ENCODE data around the gene AAK1. TPM values are rescaled to one million over a fixed set of nuclear protein-coding genes. Genes with fewer than 3 reads are reported as not detected.
"Not testable (repeated sequence)": the region's sequence is repeated elsewhere in the genome, so short reads cannot be mapped to it uniquely, and the experiment has no call there.

Gene AAK1
- total RNA-seq, 1 experiment from 2014 or later: 6.8 TPM

DNA sequence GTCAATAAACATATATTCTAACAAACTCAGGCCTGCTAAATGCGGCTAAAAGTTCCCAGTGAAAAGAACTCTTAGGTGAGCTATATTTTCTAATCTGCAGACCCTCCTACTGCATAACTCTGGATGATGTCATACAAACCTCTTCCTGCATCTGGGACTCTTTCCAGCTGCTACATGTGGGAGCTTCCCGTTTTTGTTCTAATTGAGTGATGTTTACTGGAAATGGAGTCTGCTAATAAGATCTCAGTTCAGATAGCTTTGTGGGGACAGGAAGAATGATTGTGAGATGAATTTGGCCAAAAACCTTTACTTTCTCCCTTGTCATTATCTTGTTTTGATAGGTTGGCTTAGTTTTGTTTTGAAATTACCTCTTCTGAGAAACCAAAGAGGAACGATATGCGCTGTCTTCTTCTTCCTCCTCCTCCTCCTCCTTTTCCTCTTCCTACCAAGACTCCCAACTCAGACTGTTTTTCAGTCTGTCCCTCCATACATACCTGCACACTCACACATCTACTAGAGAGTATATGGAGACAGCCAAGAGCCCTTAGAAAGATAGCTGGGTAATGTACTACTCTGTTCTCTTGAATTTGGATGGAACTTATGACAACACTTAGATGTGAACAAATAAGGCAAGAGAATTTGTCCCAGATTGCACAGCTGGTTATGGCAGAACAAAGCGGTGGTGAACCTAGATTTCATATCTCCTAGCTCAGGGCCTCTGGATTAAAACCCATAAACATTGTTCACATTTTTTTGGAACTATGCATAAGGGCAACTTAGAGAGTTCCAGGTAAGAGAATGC lies 39.8 kb upstream of the AAK1 start:
- Histone ChIP-seq H2AFZ (ENCODE audit: low read length) (no peak overlapping the region), H3K27me3 (ENCODE audit: low read length) (no peaks in the 10 kb centered on the region), H3K79me2 (ENCODE audit: low read length) (no peaks in the 10 kb centered on the region), H3K36me3 (ENCODE audit: insufficient read depth, low read length) (no peaks in the 10 kb centered on the region), H3K27ac (ENCODE audit: low read length) (no peak overlapping the region), H4K20me1 (ENCODE audit: insufficient read depth, low read depth, low read length) (no peaks in the 10 kb centered on the region), H3K4me3 (ENCODE audit: low read length) (no peak overlapping the region), H3K9me3 (ENCODE audit: low read length) (no peaks in the 10 kb centered on the region), H3K4me2 (ENCODE audit: low read depth, low read length, poor library complexity, severe bottlenecking) (no peak overlapping the region), H3K9ac (ENCODE audit: low read length) (no peak overlapping the region), H3K9me2 (replicated peaks; ENCODE audit: insufficient read depth, low read length) (no peaks in the 10 kb centered on the region), H3K4me1 (ENCODE audit: low read length) (no peaks in the 10 kb centered on the region)
- DNase-seq: no peak

DNA sequence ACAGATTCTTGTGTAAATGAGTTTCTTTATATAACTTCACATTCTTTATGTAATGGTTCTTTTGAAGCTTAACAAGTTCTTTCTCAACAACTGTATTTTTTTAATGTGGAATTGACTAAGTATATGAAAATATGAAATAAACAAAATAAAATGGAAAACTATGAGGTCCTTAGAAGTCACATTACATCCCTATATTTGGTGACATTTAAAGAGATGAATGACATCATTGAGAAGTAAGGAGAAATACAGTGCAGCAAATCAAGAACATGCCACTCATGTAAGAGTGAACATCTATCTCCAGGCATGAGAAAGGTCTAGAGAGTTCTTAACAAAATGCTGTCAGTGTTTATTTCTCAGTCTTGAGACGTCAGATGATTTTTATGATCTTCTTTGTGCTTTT lies 39.0 kb upstream of the AAK1 start:
- H3K27me3 ChIP-seq (ENCODE audit: low read length): no peaks in the 10 kb centered on the region
- H3K36me3 ChIP-seq (ENCODE audit: insufficient read depth, low read length): no peaks in the 10 kb centered on the region
- no peaks in the 10 kb centered on the region for H3K4me1 ChIP-seq (ENCODE audit: low read length)
- DNase-seq: no peak
- no peaks in the 10 kb centered on the region for H3K9me3 ChIP-seq (ENCODE audit: low read length)
- H4K20me1 ChIP-seq (ENCODE audit: insufficient read depth, low read depth, low read length): no peaks in the 10 kb centered on the region
- H3K9me2 ChIP-seq (replicated peaks; ENCODE audit: insufficient read depth, low read length): no peaks in the 10 kb centered on the region
- H3K9ac ChIP-seq (ENCODE audit: low read length): no peak overlapping the region
- no peak overlapping the region for H3K4me2 ChIP-seq (ENCODE audit: low read depth, low read length, poor library complexity, severe bottlenecking)
- no peaks in the 10 kb centered on the region for H3K79me2 ChIP-seq (ENCODE audit: low read length)
- H3K4me3 ChIP-seq (ENCODE audit: low read length): no peak overlapping the region
- no peak overlapping the region for H2AFZ ChIP-seq (ENCODE audit: low read length)
- no peak overlapping the region for H3K27ac ChIP-seq (ENCODE audit: low read length)

- Histone ChIP-seq H3K36me3 (ENCODE audit: insufficient read depth, low read length) (no peaks in the 10 kb centered on the region), H3K4me1 (ENCODE audit: low read length) (no peaks in the 10 kb centered on the region), H4K20me1 (ENCODE audit: insufficient read depth, low read depth, low read length) (no peaks in the 10 kb centered on the region), H3K79me2 (ENCODE audit: low read length) (no peaks in the 10 kb centered on the region), H3K9ac (ENCODE audit: low read length) (no peak overlapping the region), H3K27ac (ENCODE audit: low read length) (no peak overlapping the region), H3K4me2 (ENCODE audit: low read depth, low read length, poor library complexity, severe bottlenecking) (no peak overlapping the region), H3K4me3 (ENCODE audit: low read length) (no peak overlapping the region), H2AFZ (ENCODE audit: low read length) (no peak overlapping the region), H3K9me3 (ENCODE audit: low read length) (no peaks in the 10 kb centered on the region), H3K27me3 (ENCODE audit: low read length) (no peaks in the 10 kb centered on the region), H3K9me2 (replicated peaks; ENCODE audit: insufficient read depth, low read length) (no peaks in the 10 kb centered on the region)
- DNase-seq: no peak
Measured at GRCh38 chr2:69680001-69680675, 36.6 kb upstream of the AAK1 start.

DNA sequence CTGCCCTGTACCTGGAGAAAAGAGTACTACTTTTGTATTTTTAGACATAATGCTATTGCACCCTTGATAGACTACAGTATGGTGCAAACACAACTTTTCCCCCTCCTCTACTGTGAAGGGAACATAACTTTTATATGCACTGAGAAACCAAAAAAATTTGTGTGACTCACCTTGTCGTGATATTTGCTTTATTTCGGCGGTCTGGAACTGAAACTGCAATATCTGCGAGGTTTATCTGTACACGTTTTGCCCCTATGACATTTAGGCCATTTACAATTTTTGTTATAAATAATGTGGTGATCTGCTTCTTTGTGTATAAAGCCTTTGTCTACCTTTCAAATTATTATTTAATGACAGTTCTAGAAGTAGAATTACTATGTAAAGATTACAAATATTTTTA lies 34.4 kb upstream of the AAK1 start:
- no peak overlapping the region for H3K9ac ChIP-seq (ENCODE audit: low read length)
- H3K27me3 ChIP-seq (ENCODE audit: low read length): no peaks in the 10 kb centered on the region
- H3K4me2 ChIP-seq (ENCODE audit: low read depth, low read length, poor library complexity, severe bottlenecking): no peak overlapping the region
- no peaks in the 10 kb centered on the region for H3K9me2 ChIP-seq (replicated peaks; ENCODE audit: insufficient read depth, low read length)
- H4K20me1 ChIP-seq (ENCODE audit: insufficient read depth, low read depth, low read length): no peaks in the 10 kb centered on the region
- DNase-seq: no peak
- H2AFZ ChIP-seq (ENCODE audit: low read length): no peak overlapping the region
- H3K4me3 ChIP-seq (ENCODE audit: low read length): no peak overlapping the region
- H3K79me2 ChIP-seq (ENCODE audit: low read length): no peaks in the 10 kb centered on the region
- no peak overlapping the region for H3K27ac ChIP-seq (ENCODE audit: low read length)
- H3K36me3 ChIP-seq (ENCODE audit: insufficient read depth, low read length): no peaks in the 10 kb centered on the region
- no peaks in the 10 kb centered on the region for H3K9me3 ChIP-seq (ENCODE audit: low read length)
- H3K4me1 ChIP-seq (ENCODE audit: low read length): no peaks in the 10 kb centered on the region

DNA sequence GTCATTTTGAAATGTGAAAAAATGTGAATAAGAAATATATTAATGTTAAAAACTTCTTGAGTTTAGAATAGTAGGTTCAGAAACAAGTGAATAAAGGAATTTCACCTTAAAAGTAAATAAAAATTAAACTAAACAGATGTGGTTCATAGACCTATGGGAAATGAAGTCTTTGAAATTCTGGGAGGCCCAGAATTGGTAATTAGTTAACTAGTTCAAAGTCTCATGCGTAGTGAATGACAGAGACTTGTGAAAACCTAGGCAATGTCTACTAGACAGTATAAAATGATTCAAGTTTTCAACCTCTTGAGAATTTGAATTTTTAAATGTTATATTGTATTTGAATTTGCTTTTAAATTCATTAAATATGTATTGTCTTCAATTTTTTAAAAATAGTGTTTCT lies 32.6 kb upstream of the AAK1 start:
- no peak for DNase-seq
- H3K4me2 ChIP-seq (ENCODE audit: low read depth, low read length, poor library complexity, severe bottlenecking): no peak overlapping the region

GRCh38 chr2:69674316-69674670 lies 30.8 kb upstream of the AAK1 start:
- no peaks in the 10 kb centered on the region for H3K36me3 ChIP-seq (ENCODE audit: insufficient read depth, low read length)
- H2AFZ ChIP-seq (ENCODE audit: low read length): no peak overlapping the region
- no peak overlapping the region for H3K4me3 ChIP-seq (ENCODE audit: low read length)
- H3K4me2 ChIP-seq (ENCODE audit: low read depth, low read length, poor library complexity, severe bottlenecking): no peak overlapping the region
- no peak overlapping the region for H3K9ac ChIP-seq (ENCODE audit: low read length)
- no peaks in the 10 kb centered on the region for H4K20me1 ChIP-seq (ENCODE audit: insufficient read depth, low read depth, low read length)
- DNase-seq: no peak
- no peaks in the 10 kb centered on the region for H3K9me3 ChIP-seq (ENCODE audit: low read length)
- no peaks in the 10 kb centered on the region for H3K79me2 ChIP-seq (ENCODE audit: low read length)
- no peaks in the 10 kb centered on the region for H3K27me3 ChIP-seq (ENCODE audit: low read length)
- H3K9me2 ChIP-seq (replicated peaks; ENCODE audit: insufficient read depth, low read length): no peaks in the 10 kb centered on the region
- H3K4me1 ChIP-seq (ENCODE audit: low read length): no peaks in the 10 kb centered on the region
- H3K27ac ChIP-seq (ENCODE audit: low read length): no peak overlapping the region

More for the DNA sequence above, 32.6 kb upstream of the AAK1 start:
- H3K9ac ChIP-seq (ENCODE audit: low read length): no peak overlapping the region
- no peaks in the 10 kb centered on the region for H3K9me2 ChIP-seq (replicated peaks; ENCODE audit: insufficient read depth, low read length)
- H2AFZ ChIP-seq (ENCODE audit: low read length): no peak overlapping the region
- H3K36me3 ChIP-seq (ENCODE audit: insufficient read depth, low read length): no peaks in the 10 kb centered on the region
- no peak overlapping the region for H3K27ac ChIP-seq (ENCODE audit: low read length)
- no peaks in the 10 kb centered on the region for H3K4me1 ChIP-seq (ENCODE audit: low read length)
- H3K9me3 ChIP-seq (ENCODE audit: low read length): no peaks in the 10 kb centered on the region
- H3K4me3 ChIP-seq (ENCODE audit: low read length): no peak overlapping the region
- no peaks in the 10 kb centered on the region for H3K79me2 ChIP-seq (ENCODE audit: low read length)
- no peaks in the 10 kb centered on the region for H3K27me3 ChIP-seq (ENCODE audit: low read length)
- H4K20me1 ChIP-seq (ENCODE audit: insufficient read depth, low read depth, low read length): no peaks in the 10 kb centered on the region

- not testable (repeated sequence) for H3K4me2 ChIP-seq (ENCODE audit: low read depth, low read length, poor library complexity, severe bottlenecking); DNase-seq; H3K36me3 ChIP-seq (ENCODE audit: insufficient read depth, low read length); H2AFZ ChIP-seq (ENCODE audit: low read length); H3K79me2 ChIP-seq (ENCODE audit: low read length); H3K9ac ChIP-seq (ENCODE audit: low read length); H4K20me1 ChIP-seq (ENCODE audit: insufficient read depth, low read depth, low read length); H3K9me2 ChIP-seq (replicated peaks; ENCODE audit: insufficient read depth, low read length); H3K4me1 ChIP-seq (ENCODE audit: low read length); H3K27ac ChIP-seq (ENCODE audit: low read length); H3K9me3 ChIP-seq (ENCODE audit: low read length); H3K4me3 ChIP-seq (ENCODE audit: low read length); H3K27me3 ChIP-seq (ENCODE audit: low read length)
Measured at GRCh38 chr2:69673098-69673497, 29.6 kb upstream of the AAK1 start.

DNA sequence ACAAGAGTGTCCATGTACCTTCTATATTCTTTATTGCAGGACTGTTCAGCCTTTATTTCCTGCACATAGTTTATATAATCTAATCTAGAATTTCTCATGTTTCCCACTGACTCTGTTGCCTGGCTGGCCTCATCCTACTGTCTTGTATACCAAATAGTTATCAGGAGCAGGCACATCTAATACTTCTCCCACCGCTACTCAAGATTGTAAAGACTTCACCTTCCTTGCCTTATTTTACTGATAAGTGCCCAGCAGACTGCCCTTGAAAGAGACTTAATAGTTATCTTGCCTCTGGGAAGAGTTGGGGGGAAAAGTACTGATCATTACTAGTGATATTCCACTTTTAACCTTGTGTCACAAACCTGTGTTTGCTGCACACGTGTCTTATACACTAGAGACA lies 26.1 kb upstream of the AAK1 start:
- Histone ChIP-seq H2AFZ (ENCODE audit: low read length) (no peak overlapping the region), H3K27ac (ENCODE audit: low read length) (no peak overlapping the region), H3K9me2 (replicated peaks; ENCODE audit: insufficient read depth, low read length) (no peaks in the 10 kb centered on the region), H3K36me3 (ENCODE audit: insufficient read depth, low read length) (no peaks in the 10 kb centered on the region), H3K79me2 (ENCODE audit: low read length) (no peaks in the 10 kb centered on the region), H3K4me2 (ENCODE audit: low read depth, low read length, poor library complexity, severe bottlenecking) (no peak overlapping the region), H3K9me3 (ENCODE audit: low read length) (no peaks in the 10 kb centered on the region), H3K27me3 (ENCODE audit: low read length) (no peaks in the 10 kb centered on the region), H3K4me1 (ENCODE audit: low read length) (no peaks in the 10 kb centered on the region), H3K4me3 (ENCODE audit: low read length) (no peak overlapping the region), H4K20me1 (ENCODE audit: insufficient read depth, low read depth, low read length) (no peaks in the 10 kb centered on the region), H3K9ac (ENCODE audit: low read length) (no peak overlapping the region)
- DNase-seq: no peak

All from Karpas-422 (cell line).